ENCODE data around the gene SLC22A23.

SLC22A23 gene

GRCh38 chr6:3299221-3299620, 157.6 kb downstream of the SLC22A23 start:
- H3K9ac ChIP-seq (ENCODE audit: low read length): no peak overlapping the region
- H3K4me1 ChIP-seq (ENCODE audit: control insufficient read depth, low read depth, low read length): no peaks in the 10 kb centered on the region
- H4K5ac ChIP-seq (ENCODE audit: low read length): no peak overlapping the region
- no peak overlapping the region for H2BK15ac ChIP-seq (replicated peaks; ENCODE audit: low read depth)
- no peak overlapping the region for H3K4me2 ChIP-seq (ENCODE audit: low read length)
- H3K4ac ChIP-seq (ENCODE audit: low read depth, low read length): no peak overlapping the region
- H3K79me2 ChIP-seq (ENCODE audit: control insufficient read depth, insufficient read depth, low read length): no peaks in the 10 kb centered on the region
- no peak overlapping the region for H3K18ac ChIP-seq (ENCODE audit: low read length)
- H3K23ac ChIP-seq (ENCODE audit: low read length): no peak overlapping the region
- no peak for DNase-seq
- H3K36me3 ChIP-seq (ENCODE audit: control insufficient read depth, insufficient read depth, low read length): no peaks in the 10 kb centered on the region
- H3K4me3 ChIP-seq (ENCODE audit: low read length): no peak overlapping the region
- no peak overlapping the region for H2BK5ac ChIP-seq (ENCODE audit: low read length)
- H3K27me3 ChIP-seq (ENCODE audit: insufficient read depth, low read length, poor library complexity): no peaks in the 10 kb centered on the region
- H3K56ac ChIP-seq (ENCODE audit: low read length): no peak overlapping the region
- no peak overlapping the region for H2AK5ac ChIP-seq (ENCODE audit: low read length)
- H3K79me1 ChIP-seq (ENCODE audit: low read length): no peaks in the 10 kb centered on the region
- H3K27ac ChIP-seq (ENCODE audit: low read depth, low read length): no peak overlapping the region
- WGBS (ENCODE audit: extremely low coverage, insufficient coverage, low lambda C conversion rate): no CpG with 5 or more reads among the region's 10 CpGs
- no peak overlapping the region for H4K8ac ChIP-seq (ENCODE audit: low read depth, low read length)
- no peak overlapping the region for H2BK120ac ChIP-seq (ENCODE audit: low read depth, low read length)

DNA sequence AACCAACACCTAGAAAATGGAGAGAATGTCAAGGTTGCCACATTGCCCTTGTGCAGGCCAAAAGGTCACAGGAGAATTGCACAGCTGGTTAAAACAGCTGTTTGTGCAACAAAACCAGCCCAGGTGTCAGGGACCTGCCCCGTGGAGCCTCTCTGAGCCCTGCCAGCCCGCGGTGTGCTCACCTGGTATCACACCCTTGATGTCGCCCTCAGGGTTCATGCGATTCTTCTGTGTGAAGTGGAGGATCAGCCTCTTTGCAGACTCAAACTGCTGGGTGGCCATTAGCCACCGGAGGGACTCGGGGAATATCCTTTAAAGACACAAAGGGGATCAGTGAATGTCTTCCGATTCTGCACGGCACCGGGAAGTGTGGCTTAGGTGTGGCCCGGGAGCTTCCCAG, 158.9 kb downstream of the SLC22A23 start:
- DNase-seq: peak; percentile 46
- no peak overlapping the region for H3K56ac ChIP-seq (ENCODE audit: low read length)
- no peak overlapping the region for H3K4me3 ChIP-seq (ENCODE audit: low read length)
- H3K36me3 ChIP-seq (ENCODE audit: control insufficient read depth, insufficient read depth, low read length): no peaks in the 10 kb centered on the region
- no peak overlapping the region for H2BK120ac ChIP-seq (ENCODE audit: low read depth, low read length)
- no peak overlapping the region for H3K4me2 ChIP-seq (ENCODE audit: low read length)
- H4K8ac ChIP-seq (ENCODE audit: low read depth, low read length): no peak overlapping the region
- H2BK15ac ChIP-seq (replicated peaks; ENCODE audit: low read depth): no peak overlapping the region
- no peak overlapping the region for H3K27ac ChIP-seq (ENCODE audit: low read depth, low read length)
- no peaks in the 10 kb centered on the region for H3K79me1 ChIP-seq (ENCODE audit: low read length)
- H2AK5ac ChIP-seq (ENCODE audit: low read length): no peak overlapping the region
- H4K5ac ChIP-seq (ENCODE audit: low read length): no peak overlapping the region
- no peaks in the 10 kb centered on the region for H3K4me1 ChIP-seq (ENCODE audit: control insufficient read depth, low read depth, low read length)
- H3K27me3 ChIP-seq (ENCODE audit: insufficient read depth, low read length, poor library complexity): no peaks in the 10 kb centered on the region
- no peaks in the 10 kb centered on the region for H3K79me2 ChIP-seq (ENCODE audit: control insufficient read depth, insufficient read depth, low read length)
- H3K4ac ChIP-seq (ENCODE audit: low read depth, low read length): no peak overlapping the region
- no CpG with 5 or more reads among the region's 11 CpGs for WGBS (ENCODE audit: extremely low coverage, insufficient coverage, low lambda C conversion rate)
- no peak overlapping the region for H3K18ac ChIP-seq (ENCODE audit: low read length)
- H3K23ac ChIP-seq (ENCODE audit: low read length): no peak overlapping the region
- H2BK5ac ChIP-seq (ENCODE audit: low read length): no peak overlapping the region
- no peak overlapping the region for H3K9ac ChIP-seq (ENCODE audit: low read length)

- WGBS (ENCODE audit: extremely low coverage, insufficient coverage, low lambda C conversion rate): no CpG with 5 or more reads among the region's 9 CpGs
- no peak overlapping the region for H3K4ac ChIP-seq (ENCODE audit: low read depth, low read length)
Observed at GRCh38 chr6:3297006-3297405, 159.8 kb downstream of the SLC22A23 start.

DNA sequence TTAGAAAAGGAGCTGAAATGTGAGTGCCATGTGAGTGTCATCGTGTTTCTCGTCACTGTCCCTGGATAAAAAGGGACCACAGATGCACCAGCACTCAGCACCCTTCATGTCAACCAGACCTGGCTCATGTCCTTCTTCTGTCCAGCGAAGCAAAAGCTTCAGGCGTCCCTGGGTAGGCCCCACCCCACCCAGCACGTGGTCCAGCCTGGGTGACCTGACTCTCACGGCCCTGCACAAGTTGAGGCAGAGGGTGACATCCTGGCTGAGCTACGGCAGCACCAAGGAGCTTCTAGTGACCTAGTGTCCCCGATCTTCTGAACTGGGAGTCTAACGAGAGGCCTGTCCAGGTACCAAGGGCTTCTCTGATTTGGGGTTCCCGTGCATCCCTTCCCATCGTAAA, 160.3 kb downstream of the SLC22A23 start:
- no peak overlapping the region for H4K5ac ChIP-seq (ENCODE audit: low read length)
- no peaks in the 10 kb centered on the region for H3K4me1 ChIP-seq (ENCODE audit: control insufficient read depth, low read depth, low read length)
- H2BK120ac ChIP-seq (ENCODE audit: low read depth, low read length): no peak overlapping the region
- no peak for DNase-seq
- H3K18ac ChIP-seq (ENCODE audit: low read length): no peak overlapping the region
- no peaks in the 10 kb centered on the region for H3K36me3 ChIP-seq (ENCODE audit: control insufficient read depth, insufficient read depth, low read length)
- H3K4me2 ChIP-seq (ENCODE audit: low read length): no peak overlapping the region
- no peaks in the 10 kb centered on the region for H3K79me2 ChIP-seq (ENCODE audit: control insufficient read depth, insufficient read depth, low read length)
- H3K4me3 ChIP-seq (ENCODE audit: low read length): no peak overlapping the region
- H3K27me3 ChIP-seq (ENCODE audit: insufficient read depth, low read length, poor library complexity): no peaks in the 10 kb centered on the region
- no peak overlapping the region for H4K8ac ChIP-seq (ENCODE audit: low read depth, low read length)
- no peak overlapping the region for H3K9ac ChIP-seq (ENCODE audit: low read length)
- no peak overlapping the region for H2BK15ac ChIP-seq (replicated peaks; ENCODE audit: low read depth)
- H3K79me1 ChIP-seq (ENCODE audit: low read length): no peaks in the 10 kb centered on the region
- no CpG with 5 or more reads among the region's 11 CpGs for WGBS (ENCODE audit: extremely low coverage, insufficient coverage, low lambda C conversion rate)
- H3K4ac ChIP-seq (ENCODE audit: low read depth, low read length): no peak overlapping the region
- no peak overlapping the region for H2BK5ac ChIP-seq (ENCODE audit: low read length)
- H3K23ac ChIP-seq (ENCODE audit: low read length): no peak overlapping the region
- H3K56ac ChIP-seq (ENCODE audit: low read length): no peak overlapping the region
- no peak overlapping the region for H3K27ac ChIP-seq (ENCODE audit: low read depth, low read length)
- no peak overlapping the region for H2AK5ac ChIP-seq (ENCODE audit: low read length)

More at GRCh38 chr6:3297006-3297405, 159.8 kb downstream of the SLC22A23 start:
- Histone ChIP-seq H3K79me2 (ENCODE audit: control insufficient read depth, insufficient read depth, low read length) (no peaks in the 10 kb centered on the region), H3K9ac (ENCODE audit: low read length) (no peak overlapping the region), H3K4me2 (ENCODE audit: low read length) (no peak overlapping the region), H3K18ac (ENCODE audit: low read length) (no peak overlapping the region), H3K4me1 (ENCODE audit: control insufficient read depth, low read depth, low read length) (no peaks in the 10 kb centered on the region), H3K4me3 (ENCODE audit: low read length) (no peak overlapping the region), H3K79me1 (ENCODE audit: low read length) (no peaks in the 10 kb centered on the region), H4K5ac (ENCODE audit: low read length) (no peak overlapping the region), H2BK15ac (replicated peaks; ENCODE audit: low read depth) (no peak overlapping the region), H3K27me3 (ENCODE audit: insufficient read depth, low read length, poor library complexity) (no peaks in the 10 kb centered on the region), H2AK5ac (ENCODE audit: low read length) (no peak overlapping the region), H2BK120ac (ENCODE audit: low read depth, low read length) (no peak overlapping the region), H4K8ac (ENCODE audit: low read depth, low read length) (no peak overlapping the region), H2BK5ac (ENCODE audit: low read length) (no peak overlapping the region), H3K56ac (ENCODE audit: low read length) (no peak overlapping the region), H3K23ac (ENCODE audit: low read length) (no peak overlapping the region), H3K27ac (ENCODE audit: low read depth, low read length) (no peak overlapping the region), H3K36me3 (ENCODE audit: control insufficient read depth, insufficient read depth, low read length) (no peaks in the 10 kb centered on the region)
- no peak for DNase-seq

- no peak overlapping the region for H4K5ac ChIP-seq (ENCODE audit: low read length)
- no peak overlapping the region for H3K18ac ChIP-seq (ENCODE audit: low read length)
- H3K27ac ChIP-seq (ENCODE audit: low read depth, low read length): no peak overlapping the region
- no peak overlapping the region for H4K8ac ChIP-seq (ENCODE audit: low read depth, low read length)
- no peaks in the 10 kb centered on the region for H3K79me2 ChIP-seq (ENCODE audit: control insufficient read depth, insufficient read depth, low read length)
- no peak overlapping the region for H3K4ac ChIP-seq (ENCODE audit: low read depth, low read length)
- no peak overlapping the region for H3K9ac ChIP-seq (ENCODE audit: low read length)
- no peak overlapping the region for H2AK5ac ChIP-seq (ENCODE audit: low read length)
- no peak overlapping the region for H3K56ac ChIP-seq (ENCODE audit: low read length)
- no peaks in the 10 kb centered on the region for H3K79me1 ChIP-seq (ENCODE audit: low read length)
- H3K27me3 ChIP-seq (ENCODE audit: insufficient read depth, low read length, poor library complexity): no peaks in the 10 kb centered on the region
- no peak for DNase-seq
- no CpG with 5 or more reads among the region's 10 CpGs for WGBS (ENCODE audit: extremely low coverage, insufficient coverage, low lambda C conversion rate)
- no peak overlapping the region for H3K23ac ChIP-seq (ENCODE audit: low read length)
- no peak overlapping the region for H3K4me2 ChIP-seq (ENCODE audit: low read length)
- H2BK5ac ChIP-seq (ENCODE audit: low read length): no peak overlapping the region
- no peaks in the 10 kb centered on the region for H3K4me1 ChIP-seq (ENCODE audit: control insufficient read depth, low read depth, low read length)
- no peak overlapping the region for H2BK15ac ChIP-seq (replicated peaks; ENCODE audit: low read depth)
- H3K36me3 ChIP-seq (ENCODE audit: control insufficient read depth, insufficient read depth, low read length): no peaks in the 10 kb centered on the region
- H3K4me3 ChIP-seq (ENCODE audit: low read length): no peak overlapping the region
- no peak overlapping the region for H2BK120ac ChIP-seq (ENCODE audit: low read depth, low read length)
Observed at GRCh38 chr6:3296078-3296477, 160.8 kb downstream of the SLC22A23 start.
